GM19452 (cell line): ENCODE data around the gene PFKP.

Experiments used
- ATAC-seq: cut with Tn5 transposase; IDR thresholded peaks from one replicate; pipeline ENCODE4 v1.9.1; 2021; ENCODE audit not compliant: unreplicated experiment

The PFKP gene

DNA sequence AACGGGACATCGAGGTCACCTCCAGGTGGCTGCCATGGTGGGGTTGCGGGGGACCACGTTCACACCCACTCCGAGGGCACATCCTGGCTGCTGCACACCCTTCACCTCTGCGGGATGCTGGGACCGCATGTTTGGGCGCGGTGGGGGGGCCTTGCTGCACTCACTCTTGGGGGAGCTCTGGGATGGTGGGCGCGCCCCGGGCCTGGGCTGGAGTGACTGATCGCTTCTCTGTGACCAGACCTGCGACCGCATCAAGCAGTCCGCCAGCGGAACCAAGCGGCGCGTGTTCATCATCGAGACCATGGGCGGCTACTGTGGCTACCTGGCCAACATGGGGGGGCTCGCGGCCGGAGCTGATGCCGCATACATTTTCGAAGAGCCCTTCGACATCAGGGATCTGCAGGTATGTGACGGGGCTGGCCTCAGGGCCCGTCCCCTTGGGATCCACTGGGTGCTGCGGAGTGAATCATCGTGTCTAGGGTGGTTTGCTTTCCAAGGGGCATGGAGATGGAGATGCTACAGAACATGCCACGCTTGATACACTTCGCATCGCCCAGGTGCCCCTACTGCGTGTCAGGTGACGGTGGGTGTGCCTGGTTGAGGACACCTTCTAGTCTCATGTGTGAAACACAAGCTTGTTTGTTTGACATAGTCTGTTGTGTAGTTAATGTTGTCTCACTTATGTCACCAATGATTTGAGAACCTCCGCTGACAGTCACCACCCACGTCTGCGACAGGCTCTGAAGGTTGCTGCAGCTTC, 62.4 kb downstream of the PFKP start:
- ATAC-seq, result no peak

GRCh38 chr10:3131098-3131497, 63.8 kb downstream of the PFKP start:
- ATAC-seq, result no peak

GRCh38 chr10:3132036-3133025, 65.0 kb downstream of the PFKP start:
- no peak for ATAC-seq

GRCh38 chr10:3133948-3134347, 66.6 kb downstream of the PFKP start:
- ATAC-seq, result no peak

DNA sequence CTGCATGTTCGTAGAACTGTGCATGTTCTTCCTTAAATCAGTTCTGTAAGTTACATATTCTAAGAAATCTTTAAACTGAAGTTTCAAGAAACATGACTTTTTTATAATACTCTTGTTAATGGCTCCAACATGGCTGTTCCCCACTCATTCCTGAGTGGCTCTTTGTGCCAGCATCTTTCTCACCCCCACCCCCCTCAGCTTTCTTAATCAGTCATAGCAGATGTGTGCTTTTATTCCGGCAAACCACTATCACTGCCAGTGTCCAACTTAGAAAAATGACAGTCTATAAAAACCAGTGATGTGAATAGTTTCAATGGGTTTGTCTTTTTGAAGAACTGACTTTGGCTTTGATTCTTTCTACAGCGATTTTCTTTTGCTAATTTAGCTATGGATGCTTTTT, 67.7 kb downstream of the PFKP start:
- ATAC-seq, result no peak

- no peak for ATAC-seq
Measured at GRCh38 chr10:3136336-3136735, 69.0 kb downstream of the PFKP start.

GRCh38 chr10:3136763-3137611, 69.6 kb downstream of the PFKP start:
- ATAC-seq, result no peak

- ATAC-seq, result no peak
Measured at GRCh38 chr10:3137958-3138726, 70.8 kb downstream of the PFKP start.

GRCh38 chr10:3139216-3139910, 72.0 kb downstream of the PFKP start:
- no peak for ATAC-seq

DNA sequence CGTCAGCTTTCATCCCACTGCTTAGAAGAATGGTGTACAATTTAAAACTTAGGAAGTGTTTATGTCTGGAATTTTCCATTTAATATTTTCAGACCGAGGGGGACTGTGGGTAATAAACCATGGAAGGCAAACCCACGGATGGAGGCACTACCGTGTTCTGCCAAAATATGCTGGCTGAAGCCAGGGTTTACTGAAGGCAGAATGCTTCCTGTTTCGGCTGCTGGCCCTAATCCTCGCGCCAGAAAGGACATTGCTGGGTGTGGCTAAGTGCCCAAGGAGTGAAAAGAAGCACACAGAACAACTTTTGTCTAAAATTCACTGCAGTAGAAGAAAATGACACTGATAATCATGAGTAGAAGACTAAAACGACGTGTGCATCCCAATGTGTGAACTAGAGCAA, 72.9 kb downstream of the PFKP start:
- no peak for ATAC-seq

DNA sequence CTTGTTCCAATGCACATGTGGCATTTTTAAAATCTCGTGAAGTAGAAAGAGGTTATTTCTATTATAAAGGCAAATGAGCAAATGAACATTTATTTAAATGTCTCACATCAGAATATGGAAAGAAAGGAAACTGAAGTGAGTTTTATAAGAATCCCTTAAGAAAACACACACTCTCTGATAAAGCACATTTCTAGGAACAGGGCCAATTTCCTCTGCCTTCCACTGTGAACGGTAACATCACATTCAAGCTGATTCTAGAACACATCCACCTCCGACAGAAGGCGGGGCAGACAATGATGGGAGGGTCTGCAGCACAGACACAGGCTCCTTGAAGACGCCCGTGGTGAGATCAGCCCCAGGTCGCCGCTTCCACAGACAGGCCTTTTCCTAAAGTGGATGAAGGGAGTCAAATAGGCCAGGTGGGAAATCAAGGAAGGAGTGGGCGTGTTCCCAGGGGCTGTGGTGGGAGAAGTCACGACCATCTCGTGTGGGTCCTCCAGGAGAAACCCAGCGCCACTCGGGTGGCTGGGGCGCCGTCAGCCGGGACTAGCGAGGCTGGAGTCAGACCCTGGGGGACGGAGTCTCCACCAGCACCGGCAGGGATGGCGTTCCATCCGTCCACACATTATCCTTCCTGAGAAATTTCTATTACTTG, 74.1 kb downstream of the PFKP start:
- no peak for ATAC-seq

DNA sequence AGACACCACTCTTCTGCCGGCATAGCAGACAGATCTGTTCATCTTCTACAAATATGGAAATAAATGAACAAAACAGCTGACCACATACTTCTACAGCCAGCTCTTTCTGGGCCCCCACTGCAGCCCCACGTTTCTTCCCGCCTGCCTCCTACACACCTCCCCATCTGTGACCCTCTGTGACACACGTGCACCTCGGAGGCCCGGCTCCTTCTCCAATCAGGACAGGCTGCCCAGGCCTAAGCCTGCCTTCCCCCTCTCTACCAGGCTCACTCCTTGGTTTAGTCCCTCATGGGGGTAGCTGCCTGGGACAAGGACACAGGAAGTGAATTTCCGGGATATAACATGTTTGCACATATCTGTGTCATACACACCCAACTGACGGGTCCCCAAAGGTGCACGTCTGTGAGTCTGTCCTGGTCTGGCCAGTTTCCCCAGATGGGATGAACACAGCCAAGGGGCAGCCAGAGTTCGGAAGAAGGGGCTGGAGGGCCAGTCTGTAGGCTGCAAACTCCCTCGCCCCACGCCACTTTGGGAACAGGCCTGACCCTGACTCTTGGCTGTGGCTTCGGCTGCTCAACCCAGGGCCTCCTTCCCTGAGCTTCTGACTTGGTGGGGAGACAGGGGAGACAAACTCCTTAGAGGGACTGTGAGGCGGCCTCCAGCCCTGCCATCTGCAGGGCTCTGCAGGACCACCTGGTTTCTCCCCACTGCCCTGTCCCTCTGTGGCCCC, 75.0 kb downstream of the PFKP start:
- no peak for ATAC-seq

GRCh38 chr10:3143366-3143765, 76.0 kb downstream of the PFKP start:
- ATAC-seq, result no peak

DNA sequence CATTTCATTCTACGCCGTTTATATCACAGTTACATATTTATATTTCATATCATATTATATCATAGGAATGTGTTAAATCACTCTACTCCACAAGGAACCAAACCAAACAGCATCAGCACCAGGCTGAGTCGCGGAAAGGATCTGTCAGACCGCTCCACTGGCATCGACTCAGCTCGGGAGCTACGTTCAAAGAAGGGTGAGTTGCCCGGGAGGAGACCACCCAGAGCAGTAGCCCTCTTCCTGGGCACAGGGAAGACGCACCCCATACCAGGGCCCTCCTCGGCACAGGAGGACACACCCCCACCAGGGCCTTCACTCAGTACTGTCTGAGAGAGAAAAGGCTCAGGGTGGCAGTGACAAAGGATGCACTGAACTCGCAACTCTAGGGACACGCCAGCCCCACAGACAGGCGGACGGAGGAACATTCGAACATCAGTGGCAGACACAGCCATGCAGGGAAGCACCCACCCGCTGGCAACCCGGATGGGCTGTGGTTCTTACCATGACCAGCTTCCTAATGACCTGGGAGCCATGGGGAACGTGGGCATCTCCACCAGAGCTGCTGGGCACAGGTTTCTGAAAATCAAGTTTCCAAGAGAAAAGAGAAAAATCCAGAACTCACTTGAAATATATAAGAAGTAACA, 76.6 kb downstream of the PFKP start:
- ATAC-seq, result no peak

- ATAC-seq, result no peak
Measured at GRCh38 chr10:3145366-3145765, 78.0 kb downstream of the PFKP start.

GRCh38 chr10:3146289-3146688, 78.9 kb downstream of the PFKP start:
- no peak for ATAC-seq

GRCh38 chr10:3147117-3147820, 79.9 kb downstream of the PFKP start:
- no peak for ATAC-seq

DNA sequence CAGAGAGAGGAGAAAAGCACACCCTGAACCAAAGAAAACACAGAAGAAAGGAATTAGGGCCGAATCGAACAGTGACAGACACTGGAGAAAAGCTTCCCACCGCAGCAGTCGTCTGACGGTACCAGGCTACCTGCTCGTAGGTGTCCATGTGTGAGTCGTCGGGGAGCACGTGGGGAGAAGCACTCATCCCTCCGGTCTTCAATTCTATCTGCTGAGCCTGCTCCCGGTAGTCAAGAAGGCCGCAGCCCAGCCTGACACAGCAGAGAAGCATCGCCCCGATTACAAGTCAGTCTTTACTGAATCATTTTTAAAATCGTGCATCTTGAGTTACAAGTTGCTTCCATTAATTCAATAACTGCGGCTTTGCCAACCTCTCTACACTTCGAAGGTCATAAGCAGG, 80.7 kb downstream of the PFKP start:
- ATAC-seq, result no peak
